Stimulated activated CD8-positive, alpha-beta memory T cell treated with anti-CD3 and anti-CD28 coated beads, Interleukin-15, amount 100 ng/mL, for 48 hours (primary cell): ENCODE results near the gene GTF3C6.
"Not testable (repeated sequence)": the region's sequence is repeated elsewhere in the genome, so short reads cannot be mapped to it uniquely, and the experiment has no call there.

ENCODE experiments used
- DNase-seq, 2 donors: peaks; one replicate each; pipeline ENCODE4 v3.0.0-alpha.2; 2020; ENCODE audit warnings: low read depth in 2 of 2

Gene GTF3C6, protein sequence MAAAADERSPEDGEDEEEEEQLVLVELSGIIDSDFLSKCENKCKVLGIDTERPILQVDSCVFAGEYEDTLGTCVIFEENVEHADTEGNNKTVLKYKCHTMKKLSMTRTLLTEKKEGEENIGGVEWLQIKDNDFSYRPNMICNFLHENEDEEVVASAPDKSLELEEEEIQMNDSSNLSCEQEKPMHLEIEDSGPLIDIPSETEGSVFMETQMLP

GRCh38 chr6:110958329-110959192, at the start of gene GTF3C6:
TSS of gene GTF3C6 (plus strand) at chr6:110958706. CDS start at chr6:110958770, 64 bp downstream.
- DNase-seq: peak; percentile 87 to 90

DNA sequence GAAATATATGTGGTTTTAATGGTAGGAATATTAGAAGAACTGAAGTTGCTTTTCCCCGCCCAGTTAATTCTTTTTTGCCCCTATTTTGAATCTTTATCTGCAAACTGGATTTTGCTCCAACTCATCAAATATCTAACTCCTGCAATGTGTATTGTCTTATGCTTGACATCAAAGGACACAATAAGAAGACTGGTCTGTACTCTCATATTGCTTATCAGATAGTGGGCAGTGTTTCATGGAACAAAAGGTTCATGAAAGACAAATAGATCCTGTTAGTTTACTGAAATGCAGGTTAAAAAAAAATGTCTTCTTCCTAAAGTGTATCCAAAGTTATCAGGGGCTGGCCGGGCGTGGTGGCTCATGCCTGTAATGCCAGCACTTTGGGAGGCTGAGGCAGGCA, 27.7 kb upstream of the GTF3C6 start:
- no peak for DNase-seq

- no peak for DNase-seq
Observed at GRCh38 chr6:110933912-110934311, 24.6 kb upstream of the GTF3C6 start.

DNA sequence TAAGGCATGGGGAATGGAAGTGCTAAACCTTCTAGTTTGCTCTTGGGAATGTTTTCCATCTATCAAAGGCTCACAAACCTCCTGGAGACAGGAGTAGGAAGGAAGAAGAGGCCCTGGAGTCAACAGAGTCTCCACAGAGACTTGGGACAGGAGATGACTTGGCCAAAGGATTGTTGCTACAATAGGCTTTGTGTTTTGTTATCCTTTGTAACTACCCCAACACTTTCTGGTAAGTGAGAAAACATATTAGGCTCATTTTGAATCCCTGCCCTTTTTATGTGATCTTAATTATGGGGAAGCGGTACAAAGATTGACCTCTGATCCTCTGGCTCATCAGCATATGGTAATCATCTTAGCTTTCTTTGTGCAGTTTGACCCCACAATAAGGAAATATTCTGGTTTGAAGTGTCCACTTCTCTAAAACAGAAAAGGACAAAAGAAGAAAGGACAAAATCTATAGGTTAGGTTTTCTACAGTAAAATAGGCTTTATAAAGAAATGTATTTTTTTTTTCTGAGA, 24.1 kb upstream of the GTF3C6 start:
- no peak for DNase-seq

GRCh38 chr6:110935171-110935570, 23.3 kb upstream of the GTF3C6 start:
- DNase-seq: no peak

DNA sequence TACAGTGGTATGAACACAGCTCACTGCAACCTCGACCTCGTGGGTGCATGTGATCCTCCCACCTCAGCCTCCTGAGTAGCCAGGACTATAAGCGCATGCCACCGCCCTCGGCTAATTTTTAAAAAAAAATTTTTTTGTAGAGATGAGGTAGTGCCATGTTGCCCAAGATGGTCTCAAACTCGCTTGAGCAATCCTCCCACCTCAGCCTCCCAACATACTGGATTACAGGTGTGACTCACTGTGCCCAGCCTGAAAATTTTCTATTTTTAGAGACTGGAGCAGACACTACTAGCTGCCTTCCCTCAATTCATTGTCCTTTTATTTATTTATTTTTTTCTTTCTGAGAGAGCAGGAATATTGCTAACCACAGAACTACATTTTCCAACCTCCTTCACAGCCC, 20.3 kb upstream of the GTF3C6 start:
- no peak for DNase-seq

- DNase-seq: no peak
Observed at GRCh38 chr6:110939429-110940200, 18.9 kb upstream of the GTF3C6 start.

GRCh38 chr6:110944681-110945151, 13.8 kb upstream of the GTF3C6 start:
- peak in 1 of 2 donors; percentile 23 for DNase-seq

DNA sequence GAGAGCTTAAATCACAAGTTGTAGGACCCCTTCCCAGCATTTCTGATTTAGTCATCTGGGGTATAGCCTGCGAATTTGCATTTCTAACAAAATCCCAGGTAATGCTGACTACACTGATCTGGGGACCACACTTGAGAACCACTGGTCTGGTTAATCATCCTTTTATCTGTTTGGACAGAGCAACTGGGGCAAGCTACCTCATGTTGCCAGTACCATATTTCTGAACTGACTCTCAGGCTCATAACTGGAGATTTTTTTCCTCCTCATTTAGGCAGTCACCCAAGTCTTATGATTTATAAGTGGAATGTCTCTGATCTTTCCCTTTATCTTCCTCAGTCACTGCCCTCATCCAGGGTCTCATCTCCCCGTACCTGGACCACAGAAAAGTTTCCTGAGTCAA, 12.0 kb upstream of the GTF3C6 start:
- no peak for DNase-seq

GRCh38 chr6:110949679-110950285, 8.7 kb upstream of the GTF3C6 start:
- DNase-seq: no peak

DNA sequence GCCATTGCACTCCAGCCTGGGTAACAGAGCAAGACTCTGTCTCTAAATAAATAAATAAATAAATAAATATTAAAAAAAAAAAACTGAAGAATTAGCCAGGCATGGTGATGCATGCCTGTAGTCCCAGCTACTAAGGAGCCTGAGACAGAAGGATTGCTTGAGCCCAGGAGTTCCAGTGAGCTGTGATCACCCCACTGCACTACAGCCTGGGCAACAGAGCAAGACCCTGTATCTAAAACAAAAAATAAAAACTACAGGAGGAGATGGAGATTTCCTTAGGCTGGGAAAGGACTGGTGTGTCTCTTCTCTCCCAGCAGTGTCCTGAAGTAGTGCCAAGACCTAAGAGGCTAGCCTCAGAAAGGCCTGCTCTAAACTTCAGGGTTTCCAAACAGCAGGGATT, 8.1 kb upstream of the GTF3C6 start:
- no peak for DNase-seq

DNA sequence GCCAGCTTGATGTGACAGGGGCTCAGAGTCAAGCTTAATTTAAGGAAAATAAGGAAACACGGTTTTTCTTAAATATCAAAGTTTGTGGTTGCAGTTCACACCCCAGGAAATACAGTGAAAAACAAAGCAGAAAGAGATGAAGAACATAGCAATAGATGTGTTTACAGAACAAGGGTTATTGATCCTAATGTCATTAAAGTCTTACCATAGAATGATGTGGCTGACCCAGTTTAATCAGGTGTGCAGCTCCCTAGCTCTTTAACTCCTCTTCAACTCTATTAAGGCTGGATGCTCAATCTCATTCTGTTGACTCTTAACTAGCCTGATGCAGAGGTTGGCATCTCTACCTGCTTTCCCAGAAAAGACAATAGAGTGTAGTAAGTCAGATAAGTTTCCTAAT, 7.5 kb upstream of the GTF3C6 start:
- no peak for DNase-seq

GRCh38 chr6:110951986-110952794, 6.3 kb upstream of the GTF3C6 start:
- no peak for DNase-seq

- no peak for DNase-seq
Observed at GRCh38 chr6:110953633-110954303, 4.7 kb upstream of the GTF3C6 start.

GRCh38 chr6:110960014-110960390, 1.5 kb downstream of the GTF3C6 start:
- DNase-seq: no peak

- DNase-seq: not testable (repeated sequence)
Observed at GRCh38 chr6:110962636-110963035, 4.1 kb downstream of the GTF3C6 start.

- no peak for DNase-seq
Observed at GRCh38 chr6:110965629-110966229, 7.2 kb downstream of the GTF3C6 start.

GRCh38 chr6:110968661-110969060, 10.2 kb downstream of the GTF3C6 start:
- not testable (repeated sequence) for DNase-seq

DNA sequence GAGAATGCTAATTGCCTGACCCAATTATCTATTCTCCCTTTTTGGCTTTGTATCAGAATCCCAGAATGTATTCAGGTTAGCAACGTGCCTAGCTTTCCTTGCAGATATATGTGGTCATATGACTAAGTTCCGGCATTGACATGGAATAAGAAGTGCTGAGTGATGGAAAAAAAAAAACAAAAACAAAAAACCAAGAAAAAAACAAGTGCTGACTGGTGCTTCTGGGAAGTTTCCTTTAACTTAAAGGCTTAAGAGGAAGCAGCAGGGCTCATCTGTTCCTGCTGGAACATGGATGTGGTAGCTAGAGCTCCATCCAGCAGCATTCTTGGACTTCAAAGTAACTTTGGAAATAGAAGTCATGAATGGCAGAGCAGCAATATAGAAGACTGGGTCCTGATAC, 13.0 kb downstream of the GTF3C6 start:
- no peak for DNase-seq

DNA sequence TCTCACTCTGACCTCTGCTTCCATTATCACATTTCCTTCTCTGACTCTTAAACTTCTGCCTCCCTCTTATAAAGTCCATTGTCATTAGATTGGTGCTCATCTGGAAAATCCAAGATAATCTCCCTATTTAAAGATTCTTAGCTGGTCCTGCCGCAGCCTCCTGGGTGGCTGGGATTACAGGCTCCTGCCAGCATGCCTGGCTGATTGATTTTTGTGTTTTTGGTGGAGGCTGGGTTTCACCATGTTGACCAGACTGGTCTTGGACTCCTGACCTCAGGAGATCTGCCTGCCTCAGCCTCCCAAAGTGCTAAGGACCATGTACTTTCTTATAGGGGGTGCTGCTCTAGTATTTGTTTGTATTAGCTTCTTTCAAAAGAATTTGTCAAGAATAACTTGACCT, 18.1 kb downstream of the GTF3C6 start:
- DNase-seq: no peak
